GM12864 (cell line): ENCODE measurements around the gene TFPI.
"Not testable (repeated sequence)": the region's sequence is repeated elsewhere in the genome, so short reads cannot be mapped to it uniquely, and the experiment has no call there.

Source experiments
- DNase-seq: peaks from one replicate; pipeline ENCODE4 v3.0.0-alpha.2; 2011; ENCODE audit warnings: low read depth
- H3K4me3 ChIP-seq: 2 replicates; pipeline ENCODE4 v1.5.1; 2011; ENCODE audit warnings: mild to moderate bottlenecking, low read depth, low read length, control low read depth
- CTCF ChIP-seq: IDR thresholded peaks from 2 replicates; pipeline ENCODE4 v1.5.1; 2011; ENCODE audit warnings: low read depth, mild to moderate bottlenecking, moderate library complexity, low read length, control low read depth, inconsistent platforms; ENCODE audit errors: missing control alignments

The TFPI gene

GRCh38 chr2:187519419-187520120 lies 34.7 kb downstream of the TFPI start:
- H3K4me3 ChIP-seq: no peak overlapping the region
- DNase-seq: no peak
- TF ChIP-seq CTCF: no peak

GRCh38 chr2:187517750-187518361 lies 36.4 kb downstream of the TFPI start:
- not testable (repeated sequence) for H3K4me3 ChIP-seq, DNase-seq

- not testable (repeated sequence) for DNase-seq, H3K4me3 ChIP-seq
Observed at GRCh38 chr2:187516630-187517510, 37.4 kb downstream of the TFPI start.

- TF ChIP-seq CTCF: no peak
- H3K4me3 ChIP-seq: no peak overlapping the region
- DNase-seq: no peak
Observed at GRCh38 chr2:187514930-187515329, 39.3 kb downstream of the TFPI start.

GRCh38 chr2:187514235-187514829 lies 39.9 kb downstream of the TFPI start:
- not testable (repeated sequence) for H3K4me3 ChIP-seq, DNase-seq

- H3K4me3 ChIP-seq, DNase-seq: not testable (repeated sequence)
Observed at GRCh38 chr2:187513460-187514234, 40.6 kb downstream of the TFPI start.

GRCh38 chr2:187511356-187512315 lies 42.6 kb downstream of the TFPI start:
- no peak overlapping the region for H3K4me3 ChIP-seq
- DNase-seq: no peak
- no peak for TF ChIP-seq CTCF

GRCh38 chr2:187510419-187511355 lies 43.5 kb downstream of the TFPI start:
- not testable (repeated sequence) for DNase-seq, H3K4me3 ChIP-seq
